Aorta (tissue), 5 donors: ENCODE data around the gene TLN1. TPM values are rescaled to one million over a fixed set of nuclear protein-coding genes. Genes with fewer than 3 reads are reported as not detected.

Experiments used
- ATAC-seq: fragments of 200-7000 bp; cut with Tn5 transposase; one replicate; pipeline ENCODE4 v1.9.1; 2022; ENCODE audit warnings: moderate library complexity; ENCODE audit not compliant: low FRiP score
- DNase-seq, 2 donors: peaks; one replicate each; pipeline ENCODE4 v3.0.0-alpha.2; 2020
- H3K27ac ChIP-seq, 2 donors: one replicate each; pipeline ENCODE4 v1.5.1; 2013; ENCODE audit warnings: low read length in 2 of 2, mild to moderate bottlenecking in 2 of 2, moderate library complexity in 2 of 2, control low read depth in 1 of 2, inconsistent platforms in 1 of 2, low read depth in 1 of 2
- H3K27me3 ChIP-seq, 2 donors: one replicate each; pipeline ENCODE4 v1.6.1; 2013; ENCODE audit warnings: control low read depth in 1 of 2, low read length in 1 of 2, mild to moderate bottlenecking in 1 of 2, moderate library complexity in 1 of 2; ENCODE audit not compliant: insufficient read depth in 2 of 2, control insufficient read depth in 1 of 2
- H3K36me3 ChIP-seq, 2 donors: one replicate each; pipeline ENCODE4 v1.6.1; 2013; ENCODE audit warnings: control low read depth in 1 of 2, low read length in 1 of 2, mild to moderate bottlenecking in 1 of 2; ENCODE audit not compliant: insufficient read depth in 2 of 2, control insufficient read depth in 1 of 2
- H3K4me1 ChIP-seq, 2 donors: one replicate each; pipeline ENCODE4 v1.6.1; 2013; ENCODE audit warnings: low read length in 2 of 2, control low read depth in 1 of 2, mild to moderate bottlenecking in 1 of 2, moderate library complexity in 1 of 2; ENCODE audit not compliant: insufficient read depth in 2 of 2, control insufficient read depth in 1 of 2
- H3K4me3 ChIP-seq, 2 donors: one replicate each; pipeline ENCODE4 v1.5.1; 2013; ENCODE audit warnings: low read length in 2 of 2, control low read depth in 1 of 2, mild to moderate bottlenecking in 1 of 2
- H3K9me3 ChIP-seq: one replicate; pipeline ENCODE4 v1.6.1; 2013; ENCODE audit warnings: mild to moderate bottlenecking, low read length; ENCODE audit not compliant: control insufficient read depth
- WGBS, 2 donors: extraction: QIAGEN DNeasy Blood & Tissue Kit; methylation state at CpG; one replicate each; pipeline ENCODE4 v1.1.7; 2013; 5-methylcytosine and 5-hydroxymethylcytosine counted together
- intact Hi-C, 2 donors: fragments of 100-400 bp; cut with DNase I; formaldehyde crosslinking; loops; one replicate each; pipeline versions ENCODE4 v1.14.2 to v1.15.0; 2022
- polyA plus RNA-seq, 2 donors: library from polyadenylated mRNA; stranded (reverse); fragments of 200-250 nt; gene quantifications; one replicate each; pipeline ENCODE4 v1.2.3, GENCODE V29; 2013
- total RNA-seq, 2 donors: library from RNA; stranded (reverse); fragmentation: NEBNext Ultra II Directional; extraction: Animal tissue kit (Norgen Biotek cat#: 25700); gene quantifications; one replicate each; pipeline ENCODE4 v1.2.1, GENCODE V29; 2021
- donor health status: healthy with polysubstance abuse.
- donor health status: Bipolar disorder and iron deficiency.
- donor health status: DM: no; HTN: no; CAD: no.
- donor health status: DM: no; HTN: no; CAD: no.
- donor health status: DM: yes; HTN: yes; CAD: no.

TLN1 gene
- total and polyA plus RNA-seq, 4 donors: 160 to 1,271 (median 558) TPM

- Histone ChIP-seq H3K9me3 (no peaks in the 10 kb centered on the region), H3K36me3 (peaks cover 0 to 26% of the 10 kb centered on the region in 2 donors), H3K27ac (peak overlapping the region in 1 of 2 donors; percentile 2), H3K4me1 (no peaks in the 10 kb centered on the region), H3K4me3 (no peak overlapping the region), H3K27me3 (no peaks in the 10 kb centered on the region)
- 46 to 47% methylated on average over 10 of the region's 10 CpGs for WGBS, 2 donors
- intact Hi-C loops: no loop called here
- DNase-seq: no peak
- no peak for ATAC-seq
These were observed 49.3 kb downstream of the TLN1 start for GRCh38 chr9:35682520-35683315.

GRCh38 chr9:35682051-35682450 lies 49.9 kb downstream of the TLN1 start:
- H3K36me3 ChIP-seq: peaks cover 0 to 26% of the 10 kb centered on the region in 2 donors
- no peaks in the 10 kb centered on the region for H3K27me3 ChIP-seq
- no peak overlapping the region for H3K4me3 ChIP-seq
- no peak for ATAC-seq
- DNase-seq: no peak
- H3K4me1 ChIP-seq: no peaks in the 10 kb centered on the region
- WGBS, 2 donors: 24 to 29% methylated on average over 6 of the region's 6 CpGs
- intact Hi-C loops: no loop called here
- H3K27ac ChIP-seq: peak overlapping the region in 1 of 2 donors; percentile 10
- no peaks in the 10 kb centered on the region for H3K9me3 ChIP-seq

- peak; percentile 5 for ATAC-seq
These were observed 50.5 kb downstream of the TLN1 start for GRCh38 chr9:35681341-35682002.

GRCh38 chr9:35680331-35681105 lies 51.5 kb downstream of the TLN1 start:
- Histone ChIP-seq H3K9me3 (no peaks in the 10 kb centered on the region), H3K36me3 (peaks cover 0 to 26% of the 10 kb centered on the region in 2 donors), H3K4me1 (no peaks in the 10 kb centered on the region), H3K27me3 (no peaks in the 10 kb centered on the region), H3K4me3 (no peak overlapping the region), H3K27ac (peak overlapping the region; percentile 29 to 80)
- intact Hi-C loops: no loop called here
- WGBS, 2 donors: 15 to 17% methylated on average over 15 of the region's 15 CpGs
- no peak for ATAC-seq
- DNase-seq: peak in 1 of 2 donors; percentile 52

More at GRCh38 chr9:35681341-35682002, 50.5 kb downstream of the TLN1 start:
- Histone ChIP-seq H3K4me1 (no peaks in the 10 kb centered on the region), H3K27ac (peak overlapping the region; percentile 5 to 10), H3K4me3 (no peak overlapping the region), H3K9me3 (no peaks in the 10 kb centered on the region), H3K27me3 (no peaks in the 10 kb centered on the region), H3K36me3 (peaks cover 0 to 26% of the 10 kb centered on the region in 2 donors)
- intact Hi-C loops: no loop called here
- WGBS, 2 donors: 10 to 19% methylated on average over 3 of the region's 3 CpGs
- peak in 1 of 2 donors; percentile 50 for DNase-seq

GRCh38 chr9:35679766-35680330 lies 52.1 kb downstream of the TLN1 start:
- peak overlapping the region in 1 of 2 donors; percentile 80 for H3K27ac ChIP-seq
- peak in 1 of 2 donors; percentile 41 for DNase-seq
- H3K9me3 ChIP-seq: no peaks in the 10 kb centered on the region
- H3K4me3 ChIP-seq: no peak overlapping the region
- 45 to 51% methylated on average over 8 of the region's 8 CpGs for WGBS, 2 donors
- intact Hi-C loops: no loop called here
- H3K27me3 ChIP-seq: no peaks in the 10 kb centered on the region
- ATAC-seq: no peak
- H3K36me3 ChIP-seq: peaks cover 0 to 20% of the 10 kb centered on the region in 2 donors
- H3K4me1 ChIP-seq: no peaks in the 10 kb centered on the region

GRCh38 chr9:35679091-35679490 lies 52.9 kb downstream of the TLN1 start:
- no peak for ATAC-seq
- intact Hi-C loops: no loop called here
- no peak for DNase-seq
- Histone ChIP-seq H3K9me3 (no peaks in the 10 kb centered on the region), H3K4me1 (no peaks in the 10 kb centered on the region), H3K27me3 (no peaks in the 10 kb centered on the region), H3K27ac (peak overlapping the region in 1 of 2 donors; percentile 13), H3K4me3 (no peak overlapping the region), H3K36me3 (peaks cover 0 to 12% of the 10 kb centered on the region in 2 donors)
- WGBS, 2 donors: 87 to 94% methylated on average over 5 of the region's 5 CpGs

GRCh38 chr9:35675732-35676392 lies 56.1 kb downstream of the TLN1 start:
- peak; percentile 61 for ATAC-seq

GRCh38 chr9:35675204-35675603 lies 56.8 kb downstream of the TLN1 start:
- H3K9me3 ChIP-seq: no peaks in the 10 kb centered on the region
- no peak overlapping the region for H3K4me3 ChIP-seq
- peak overlapping the region in 1 of 2 donors; percentile 6 for H3K27ac ChIP-seq
- no peaks in the 10 kb centered on the region for H3K4me1 ChIP-seq
- H3K27me3 ChIP-seq: no peaks in the 10 kb centered on the region
- no peaks in the 10 kb centered on the region for H3K36me3 ChIP-seq
- ATAC-seq (no peak), DNase-seq (no peak)
- intact Hi-C loops: no loop called here
- 71 to 72% methylated on average over 13 of the region's 13 CpGs for WGBS, 2 donors

More at GRCh38 chr9:35675732-35676392, 56.1 kb downstream of the TLN1 start:
- intact Hi-C loops: no loop called here
- WGBS, 2 donors: 7 to 9% methylated on average over 48 to 51 of the region's 51 CpGs
- no peaks in the 10 kb centered on the region for H3K9me3 ChIP-seq
- no peaks in the 10 kb centered on the region for H3K27me3 ChIP-seq
- H3K4me3 ChIP-seq: peak overlapping the region; percentile 8 to 34
- no peaks in the 10 kb centered on the region for H3K36me3 ChIP-seq
- H3K4me1 ChIP-seq: no peaks in the 10 kb centered on the region
- no peak overlapping the region for H3K27ac ChIP-seq
- peak; percentile 62 to 83 for DNase-seq
